BE2C (cell line): ENCODE results near the gene MYL10.
A peak's percentile ranks its signal among the peaks of the same experiment; 100 is the strongest.

ENCODE experiments used
- DNase-seq: peaks from one replicate; pipeline ENCODE4 v3.0.0-alpha.2; 2020
- H3K27me3 ChIP-seq: fragments of 250-450 bp; sonication (Bioruptor Pico); 2 replicates; pipeline ENCODE4 v1.5.1; 2020; ENCODE audit warnings: mild to moderate bottlenecking
- H3K36me3 ChIP-seq: fragments of 250-450 bp; sonication (Bioruptor Pico); 2 replicates; pipeline ENCODE4 v1.5.1; 2020; ENCODE audit warnings: mild to moderate bottlenecking
- H3K4me1 ChIP-seq: fragments of 250-450 bp; sonication (Bioruptor Pico); 2 replicates; pipeline ENCODE4 v1.5.1; 2020
- H3K4me3 ChIP-seq: 2 replicates; pipeline ENCODE4 v1.5.1; 2011; ENCODE audit warnings: low read depth, low read length
- H3K9me3 ChIP-seq: fragments of 250-450 bp; sonication (Bioruptor Pico); 2 replicates; pipeline ENCODE4 v1.5.1; 2020
- CTCF ChIP-seq: IDR thresholded peaks from 2 replicates; pipeline ENCODE4 v1.5.1; 2012; ENCODE audit warnings: mild to moderate bottlenecking, low read depth, low read length

The MYL10 gene

GRCh38 chr7:101567230-101567629 lies 61.9 kb downstream of the MYL10 start:
- no peak for TF ChIP-seq CTCF
- Histone ChIP-seq H3K4me3 (no peak overlapping the region), H3K36me3 (no peaks in the 10 kb centered on the region), H3K9me3 (peaks cover 6% of the 10 kb centered on the region; the same call in 1 of the 2 replicates), H3K27me3 (0 out of 2 replicates have a peak, but pooled peaks cover 6% of the 10 kb centered on the region), H3K4me1 (no peaks in the 10 kb centered on the region)
- no peak for DNase-seq

GRCh38 chr7:101565601-101566209 lies 63.4 kb downstream of the MYL10 start:
- TF ChIP-seq CTCF = no peak
- Histone ChIP-seq H3K27me3 (peaks cover 4% of the 10 kb centered on the region; the same call in 1 of the 2 replicates), H3K36me3 (no peaks in the 10 kb centered on the region), H3K9me3 (peaks cover 3% of the 10 kb centered on the region; the same call in 1 of the 2 replicates), H3K4me3 (no peak overlapping the region), H3K4me1 (no peaks in the 10 kb centered on the region)
- no peak for DNase-seq

- Histone ChIP-seq H3K36me3 (no peaks in the 10 kb centered on the region), H3K4me1 (no peaks in the 10 kb centered on the region), H3K9me3 (no peaks in the 10 kb centered on the region; the same call in 1 of the 2 replicates), H3K4me3 (no peak overlapping the region), H3K27me3 (peaks cover 4% of the 10 kb centered on the region; the same call in 1 of the 2 replicates)
- DNase-seq = peak; percentile 75
- TF ChIP-seq CTCF = no peak
These were observed 64.3 kb downstream of the MYL10 start for GRCh38 chr7:101564778-101565211.

- DNase-seq = no peak
- H3K27me3 ChIP-seq = peaks cover 4% of the 10 kb centered on the region; the same call in 1 of the 2 replicates
These were observed 64.9 kb downstream of the MYL10 start for GRCh38 chr7:101563943-101564777.

More at GRCh38 chr7:101563943-101564777, 64.9 kb downstream of the MYL10 start:
- Histone ChIP-seq H3K4me1 (no peaks in the 10 kb centered on the region), H3K36me3 (no peaks in the 10 kb centered on the region), H3K4me3 (no peak overlapping the region), H3K9me3 (no peaks in the 10 kb centered on the region)
- no peak for TF ChIP-seq CTCF
